ENCODE measurements around the gene HTT.
A peak's percentile ranks its signal among the peaks of the same experiment; 100 is the strongest.

The HTT gene

GRCh38 chr4:3177905-3178304 lies 103.4 kb downstream of the HTT start:
- no peak for DNase-seq

- DNase-seq: no peak
Observed at GRCh38 chr4:3178351-3178750, 103.9 kb downstream of the HTT start.

- no peak for DNase-seq
Observed at GRCh38 chr4:3179126-3179706, 104.7 kb downstream of the HTT start.

- DNase-seq: no peak
Observed at GRCh38 chr4:3183008-3183407, 108.5 kb downstream of the HTT start.

GRCh38 chr4:3184725-3185124 lies 110.2 kb downstream of the HTT start:
- DNase-seq: no peak

- DNase-seq: no peak
Observed at GRCh38 chr4:3186609-3187008, 112.1 kb downstream of the HTT start.

GRCh38 chr4:3188118-3188517 lies 113.6 kb downstream of the HTT start:
- DNase-seq: no peak

GRCh38 chr4:3189459-3189858 lies 115.0 kb downstream of the HTT start:
- DNase-seq: no peak

GRCh38 chr4:3190549-3190948 lies 116.1 kb downstream of the HTT start:
- DNase-seq: no peak

GRCh38 chr4:3192188-3192587 lies 117.7 kb downstream of the HTT start:
- no peak for DNase-seq

- DNase-seq: no peak
Observed at GRCh38 chr4:3192827-3193226, 118.3 kb downstream of the HTT start.

GRCh38 chr4:3193531-3194203 lies 119.2 kb downstream of the HTT start:
- no peak for DNase-seq

GRCh38 chr4:3196670-3197359 lies 122.3 kb downstream of the HTT start:
- no peak for DNase-seq

- no peak for DNase-seq
Observed at GRCh38 chr4:3197366-3198105, 123.1 kb downstream of the HTT start.

- DNase-seq: no peak
Observed at GRCh38 chr4:3198906-3199305, 124.4 kb downstream of the HTT start.

GRCh38 chr4:3199653-3200422 lies 125.4 kb downstream of the HTT start:
- DNase-seq: no peak

GRCh38 chr4:3200423-3201090 lies 126.1 kb downstream of the HTT start:
- DNase-seq: no peak

- DNase-seq: peak; percentile 58
Observed at GRCh38 chr4:3201718-3202702, 127.5 kb downstream of the HTT start.

- no peak for DNase-seq
Observed at GRCh38 chr4:3202836-3203820, 128.6 kb downstream of the HTT start.

GRCh38 chr4:3203971-3204431 lies 129.5 kb downstream of the HTT start:
- no peak for DNase-seq
